Superior temporal gyrus (tissue), 1 donor: ENCODE data around the gene NCKAP5.

Source experiments
- DNase-seq: peaks from one replicate; pipeline ENCODE4 v3.0.0-alpha.2; 2016; ENCODE audit errors: extremely low spot score

NCKAP5 gene

GRCh38 chr2:133574186-133574585, 5.9 kb upstream of the NCKAP5 start:
- no peak for DNase-seq

- no peak for DNase-seq
Observed at GRCh38 chr2:133573491-133574162, 5.4 kb upstream of the NCKAP5 start.

- DNase-seq = no peak
Observed at GRCh38 chr2:133571249-133571648, 3.0 kb upstream of the NCKAP5 start.

- DNase-seq = no peak
Observed at GRCh38 chr2:133570542-133570941, 2.3 kb upstream of the NCKAP5 start.

- no peak for DNase-seq
Observed at GRCh38 chr2:133569286-133569830, 1.1 kb upstream of the NCKAP5 start.

- no peak for DNase-seq
Observed at GRCh38 chr2:133568598-133568997, 335 bp upstream of the NCKAP5 start.

GRCh38 chr2:133562558-133562957, 5.7 kb downstream of the NCKAP5 start:
- DNase-seq = no peak

GRCh38 chr2:133561045-133561852, 7.0 kb downstream of the NCKAP5 start:
- peak; percentile 94 for DNase-seq

- DNase-seq = no peak
Observed at GRCh38 chr2:133557614-133558013, 10.6 kb downstream of the NCKAP5 start.

GRCh38 chr2:133553838-133554408, 14.3 kb downstream of the NCKAP5 start:
- no peak for DNase-seq

- DNase-seq = no peak
Observed at GRCh38 chr2:133553251-133553650, 15.0 kb downstream of the NCKAP5 start.

GRCh38 chr2:133552821-133553220, 15.4 kb downstream of the NCKAP5 start:
- DNase-seq = no peak

GRCh38 chr2:133541797-133542196, 26.5 kb downstream of the NCKAP5 start:
- no peak for DNase-seq

GRCh38 chr2:133541376-133541775, 26.9 kb downstream of the NCKAP5 start:
- DNase-seq = no peak

GRCh38 chr2:133532919-133533318, 35.3 kb downstream of the NCKAP5 start:
- DNase-seq = no peak

GRCh38 chr2:133531382-133531781, 36.9 kb downstream of the NCKAP5 start:
- no peak for DNase-seq

- DNase-seq = no peak
Observed at GRCh38 chr2:133530645-133531044, 37.6 kb downstream of the NCKAP5 start.

- no peak for DNase-seq
Observed at GRCh38 chr2:133526530-133527300, 41.5 kb downstream of the NCKAP5 start.

GRCh38 chr2:133525613-133526529, 42.4 kb downstream of the NCKAP5 start:
- DNase-seq = no peak

GRCh38 chr2:133525090-133525489, 43.2 kb downstream of the NCKAP5 start:
- no peak for DNase-seq

- no peak for DNase-seq
Observed at GRCh38 chr2:133523406-133523805, 44.9 kb downstream of the NCKAP5 start.
